Parietal lobe (tissue), 1 donor: ENCODE measurements around the gene HORMAD2. TPM values are rescaled to one million over a fixed set of nuclear protein-coding genes. Genes with fewer than 3 reads are reported as not detected.

Experiments
- total RNA-seq: library from RNA; depleted of rRNA; stranded (reverse); fragments of >200 nt; gene quantifications from one replicate; pipeline ENCODE4 v1.2.3, GENCODE V29; 2014

HORMAD2 gene
- not detected for total RNA-seq

GRCh38 chr22:30079952-30080533 is at the start of gene HORMAD2:
Gene HORMAD2 (plus strand): TSS chr22:30080464. CDS start chr22:30093953, 13,489 bp downstream.

Other genes with a start within 250 kb of the HORMAD2 start
- 45.7 TPM for gene ASCC2, start 242.2 kb upstream of the HORMAD2 start, total RNA-seq
- 132 TPM for gene MTMR3, start 197.3 kb upstream of the HORMAD2 start, total RNA-seq
- under 0.01 TPM for gene LIF, start 166.3 kb downstream of the HORMAD2 start, total RNA-seq
- not detected for gene OSM, start 186.4 kb downstream of the HORMAD2 start, total RNA-seq
- 3.8 TPM for gene CASTOR1, start 209.0 kb downstream of the HORMAD2 start, total RNA-seq
- 13.1 TPM for gene TBC1D10A, start 246.5 kb downstream of the HORMAD2 start, total RNA-seq